Measurements from ENCODE around the gene STAT2.

DNA sequence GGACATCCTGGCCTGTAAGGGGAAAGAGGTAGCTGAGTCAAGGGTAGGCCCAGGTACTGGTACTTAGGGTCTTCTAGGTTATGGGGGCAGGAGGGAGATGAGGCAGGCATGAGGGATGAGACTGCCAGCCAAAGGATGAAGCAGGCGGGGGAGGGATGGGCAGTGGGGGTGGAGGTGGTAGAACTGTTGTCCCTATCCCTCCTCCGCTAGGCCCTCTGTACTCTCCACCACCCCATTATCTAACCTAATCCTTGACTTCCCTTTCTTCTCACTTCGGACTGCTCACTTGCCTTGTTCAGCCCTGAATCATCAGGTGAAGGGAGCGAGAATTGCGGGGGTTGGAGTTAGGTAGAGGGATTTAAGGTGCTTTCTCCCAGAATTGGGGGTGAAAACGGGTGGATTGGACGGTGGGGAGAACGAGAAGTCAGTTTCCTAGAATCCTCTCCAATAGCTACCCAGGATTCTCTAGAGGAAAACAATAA, 26.7 kb downstream of the STAT2 start:
- TF ChIP-seq, protein P1, sequence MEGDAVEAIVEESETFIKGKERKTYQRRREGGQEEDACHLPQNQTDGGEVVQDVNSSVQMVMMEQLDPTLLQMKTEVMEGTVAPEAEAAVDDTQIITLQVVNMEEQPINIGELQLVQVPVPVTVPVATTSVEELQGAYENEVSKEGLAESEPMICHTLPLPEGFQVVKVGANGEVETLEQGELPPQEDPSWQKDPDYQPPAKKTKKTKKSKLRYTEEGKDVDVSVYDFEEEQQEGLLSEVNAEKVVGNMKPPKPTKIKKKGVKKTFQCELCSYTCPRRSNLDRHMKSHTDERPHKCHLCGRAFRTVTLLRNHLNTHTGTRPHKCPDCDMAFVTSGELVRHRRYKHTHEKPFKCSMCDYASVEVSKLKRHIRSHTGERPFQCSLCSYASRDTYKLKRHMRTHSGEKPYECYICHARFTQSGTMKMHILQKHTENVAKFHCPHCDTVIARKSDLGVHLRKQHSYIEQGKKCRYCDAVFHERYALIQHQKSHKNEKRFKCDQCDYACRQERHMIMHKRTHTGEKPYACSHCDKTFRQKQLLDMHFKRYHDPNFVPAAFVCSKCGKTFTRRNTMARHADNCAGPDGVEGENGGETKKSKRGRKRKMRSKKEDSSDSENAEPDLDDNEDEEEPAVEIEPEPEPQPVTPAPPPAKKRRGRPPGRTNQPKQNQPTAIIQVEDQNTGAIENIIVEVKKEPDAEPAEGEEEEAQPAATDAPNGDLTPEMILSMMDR (conservative IDR thresholded peaks at IDR 0.05; ENCODE audit: low read length): no peak
- TF ChIP-seq EZH2phosphoT487 (IDR thresholded peaks at IDR 0.05; ENCODE audit: borderline replicate concordance): no peak

All from Loucy (cell line).